Type B pancreatic cell (in vitro differentiated cells): ENCODE data around the gene ACOT13. TPM values are rescaled to one million over a fixed set of nuclear protein-coding genes. Genes with fewer than 3 reads are reported as not detected.
"Not testable (repeated sequence)": the region's sequence is repeated elsewhere in the genome, so short reads cannot be mapped to it uniquely, and the experiment has no call there.

Source experiments
- DNase-seq: peaks from one replicate; pipeline ENCODE4 v3.0.0; 2021; ENCODE audit warnings: mixed read lengths; ENCODE audit not compliant: unreplicated experiment; ENCODE audit errors: extremely low spot score
- H3K27ac Mint-ChIP-seq: 2 replicates; pipeline ENCODE4 v1.8.0; 2021; ENCODE audit warnings: mild to moderate bottlenecking, mixed read lengths
- H3K27me3 Mint-ChIP-seq: 2 replicates; pipeline ENCODE4 v1.8.0; 2021; ENCODE audit warnings: mixed read lengths
- H3K36me3 Mint-ChIP-seq: 2 replicates; pipeline ENCODE4 v1.8.0; 2021; ENCODE audit warnings: mixed read lengths
- H3K4me1 Mint-ChIP-seq: one replicate; pipeline ENCODE4 v1.8.0; 2021; ENCODE audit warnings: mixed read lengths; ENCODE audit not compliant: unreplicated experiment
- H3K4me3 Mint-ChIP-seq: 2 replicates; pipeline ENCODE4 v1.8.0; 2021; ENCODE audit warnings: mild to moderate bottlenecking, mixed read lengths
- H3K9me3 Mint-ChIP-seq: 2 replicates; pipeline ENCODE4 v1.8.0; 2021; ENCODE audit warnings: mixed read lengths
- total RNA-seq: library from RNA; stranded (reverse); gene quantifications from 2 replicates; pipeline ENCODE4 v1.2.1, GENCODE V29; 2021; ENCODE audit warnings: low replicate concordance
- TF ChIP-seq, protein P1 (sequence below): fragments of 200-600 bp; sonication (generic); conservative IDR thresholded peaks from 2 replicates; pipeline ENCODE4 v1.5.0; 2021; ENCODE audit warnings: antibody characterized with exemption, mild to moderate bottlenecking

ACOT13 gene
- total RNA-seq, 1 donor from 2014 or later: 24.7 TPM

DNA sequence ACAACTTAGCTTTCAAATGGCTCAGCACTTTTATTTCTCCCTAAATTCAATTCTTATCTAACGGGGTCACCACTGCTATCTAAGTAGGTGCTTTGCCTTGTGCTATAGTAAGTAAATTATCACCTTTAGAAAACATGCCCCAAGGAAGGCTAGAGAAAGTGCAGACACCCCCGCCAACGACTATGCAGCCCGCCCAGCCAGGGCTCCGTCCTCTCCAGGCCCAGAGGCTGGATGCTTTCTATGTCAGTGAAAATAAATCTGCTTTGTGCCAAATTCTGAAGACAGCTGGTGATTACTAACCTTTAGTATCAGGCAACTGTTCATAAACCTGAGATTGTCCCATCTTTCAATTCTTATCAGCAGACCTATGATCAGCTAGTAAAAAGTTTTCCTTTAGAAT is 35.2 kb upstream of the ACOT13 start:
- Mint-ChIP-seq H3K36me3 (no peaks in the 10 kb centered on the region), H3K9me3 (no peaks in the 10 kb centered on the region), H3K27me3 (peaks cover 4% of the 10 kb centered on the region), H3K27ac (no peak overlapping the region), H3K4me3 (no peak overlapping the region), H3K4me1 (no peaks in the 10 kb centered on the region)
- no peak for DNase-seq
- TF ChIP-seq, protein P1, sequence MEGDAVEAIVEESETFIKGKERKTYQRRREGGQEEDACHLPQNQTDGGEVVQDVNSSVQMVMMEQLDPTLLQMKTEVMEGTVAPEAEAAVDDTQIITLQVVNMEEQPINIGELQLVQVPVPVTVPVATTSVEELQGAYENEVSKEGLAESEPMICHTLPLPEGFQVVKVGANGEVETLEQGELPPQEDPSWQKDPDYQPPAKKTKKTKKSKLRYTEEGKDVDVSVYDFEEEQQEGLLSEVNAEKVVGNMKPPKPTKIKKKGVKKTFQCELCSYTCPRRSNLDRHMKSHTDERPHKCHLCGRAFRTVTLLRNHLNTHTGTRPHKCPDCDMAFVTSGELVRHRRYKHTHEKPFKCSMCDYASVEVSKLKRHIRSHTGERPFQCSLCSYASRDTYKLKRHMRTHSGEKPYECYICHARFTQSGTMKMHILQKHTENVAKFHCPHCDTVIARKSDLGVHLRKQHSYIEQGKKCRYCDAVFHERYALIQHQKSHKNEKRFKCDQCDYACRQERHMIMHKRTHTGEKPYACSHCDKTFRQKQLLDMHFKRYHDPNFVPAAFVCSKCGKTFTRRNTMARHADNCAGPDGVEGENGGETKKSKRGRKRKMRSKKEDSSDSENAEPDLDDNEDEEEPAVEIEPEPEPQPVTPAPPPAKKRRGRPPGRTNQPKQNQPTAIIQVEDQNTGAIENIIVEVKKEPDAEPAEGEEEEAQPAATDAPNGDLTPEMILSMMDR: no peak

- DNase-seq: no peak
- TF ChIP-seq, protein P1: no peak
- no peaks in the 10 kb centered on the region for H3K9me3 Mint-ChIP-seq
- no peak overlapping the region for H3K27ac Mint-ChIP-seq
- no peaks in the 10 kb centered on the region for H3K4me1 Mint-ChIP-seq
- no peaks in the 10 kb centered on the region for H3K36me3 Mint-ChIP-seq
- H3K4me3 Mint-ChIP-seq: no peak overlapping the region
- H3K27me3 Mint-ChIP-seq: peaks cover 4% of the 10 kb centered on the region
These were observed 34.3 kb upstream of the ACOT13 start for GRCh38 chr6:24632573-24632972.

- no peaks in the 10 kb centered on the region for H3K4me1 Mint-ChIP-seq
These were observed 30.2 kb upstream of the ACOT13 start for GRCh38 chr6:24636681-24637080.

DNA sequence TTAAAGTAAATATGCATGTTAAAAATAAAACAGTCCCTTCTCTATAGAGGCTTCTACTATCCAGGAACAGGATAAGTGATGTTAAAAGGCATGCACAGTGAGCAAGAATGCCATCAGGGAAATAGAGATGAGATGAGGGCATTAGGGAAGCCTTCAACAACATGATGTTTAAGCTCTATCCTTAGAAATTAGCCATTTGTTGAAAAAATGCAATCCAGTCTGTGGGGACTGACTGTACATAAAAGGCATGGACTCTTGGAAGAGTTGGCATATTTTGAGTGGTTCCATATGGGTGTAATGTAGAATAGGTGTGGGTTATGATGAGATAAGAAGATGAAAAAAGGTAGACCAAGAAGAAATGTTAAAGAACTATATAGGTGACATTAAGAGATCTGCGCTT is 26.7 kb upstream of the ACOT13 start:
- Mint-ChIP-seq H3K36me3 (no peaks in the 10 kb centered on the region), H3K4me3 (no peak overlapping the region), H3K9me3 (peaks cover 5% of the 10 kb centered on the region), H3K27me3 (peaks cover 23% of the 10 kb centered on the region), H3K4me1 (peaks cover 1% of the 10 kb centered on the region), H3K27ac (no peak overlapping the region)
- no peak for DNase-seq
- TF ChIP-seq, protein P1: no peak

More at GRCh38 chr6:24636681-24637080, 30.2 kb upstream of the ACOT13 start:
- no peak for DNase-seq
- no peaks in the 10 kb centered on the region for H3K36me3 Mint-ChIP-seq
- TF ChIP-seq, protein P1: no peak
- H3K27ac Mint-ChIP-seq: no peak overlapping the region
- H3K4me3 Mint-ChIP-seq: no peak overlapping the region
- H3K9me3 Mint-ChIP-seq: peaks cover 5% of the 10 kb centered on the region
- H3K27me3 Mint-ChIP-seq: peaks cover 8% of the 10 kb centered on the region

- H3K27me3 Mint-ChIP-seq: peaks cover 28% of the 10 kb centered on the region
- H3K36me3 Mint-ChIP-seq, H3K4me3 Mint-ChIP-seq, DNase-seq, H3K27ac Mint-ChIP-seq, H3K4me1 Mint-ChIP-seq, H3K9me3 Mint-ChIP-seq: not testable (repeated sequence)
These were observed 26.2 kb upstream of the ACOT13 start for GRCh38 chr6:24640631-24641030.

GRCh38 chr6:24642061-24642460 is 24.8 kb upstream of the ACOT13 start:
- Mint-ChIP-seq H3K4me1 (peaks cover 8% of the 10 kb centered on the region), H3K36me3 (no peaks in the 10 kb centered on the region), H3K9me3 (peaks cover 5% of the 10 kb centered on the region), H3K4me3 (no peak overlapping the region), H3K27ac (no peak overlapping the region), H3K27me3 (peaks cover 31% of the 10 kb centered on the region)
- TF ChIP-seq, protein P1: no peak
- no peak for DNase-seq
